Astrocyte (in vitro differentiated cells and primary cell): ENCODE results near the gene RNF6. TPM values are rescaled to one million over a fixed set of nuclear protein-coding genes. Genes with fewer than 3 reads are reported as not detected.
A peak's percentile ranks its signal among the peaks of the same experiment; 100 is the strongest.
"Not testable (repeated sequence)": the region's sequence is repeated elsewhere in the genome, so short reads cannot be mapped to it uniquely, and the experiment has no call there.

Experiments used
- DNase-seq: peaks from one replicate; pipeline ENCODE4 v3.0.0-alpha.2; 2010; ENCODE audit warnings: low read depth
- FAIRE-seq: peaks from 2 replicates; lab custom pipeline; 2011; peaks lifted over from hg19 to GRCh38; lab: Jason Lieb, UNC
- H2AFZ ChIP-seq: 2 replicates; pipeline ENCODE4 v1.6.0; 2012; ENCODE audit warnings: low read depth, low read length, inconsistent platforms
- H3K27ac ChIP-seq: 2 replicates; pipeline ENCODE4 v1.5.1; 2011; ENCODE audit warnings: low read depth, low read length, inconsistent platforms
- H3K27me3 ChIP-seq: 2 replicates; pipeline ENCODE4 v1.6.0; 2011; ENCODE audit warnings: low read length, inconsistent platforms; ENCODE audit not compliant: insufficient read depth
- H3K36me3 ChIP-seq: 2 replicates; pipeline ENCODE4 v1.5.1; 2011; ENCODE audit warnings: low read length, inconsistent platforms; ENCODE audit not compliant: insufficient read depth
- H3K4me1 ChIP-seq: 2 replicates; pipeline ENCODE4 v1.5.1; 2011; ENCODE audit warnings: low read length, inconsistent platforms; ENCODE audit not compliant: insufficient read depth
- H3K4me2 ChIP-seq: 2 replicates; pipeline ENCODE4 v1.6.0; 2012; ENCODE audit warnings: low read length, inconsistent platforms
- H3K4me3 ChIP-seq: 2 replicates; pipeline ENCODE4 v1.5.1; 2011; ENCODE audit warnings: low read depth, mild to moderate bottlenecking, low read length, inconsistent platforms; ENCODE audit not compliant: insufficient read depth
- H3K79me2 ChIP-seq: 2 replicates; pipeline ENCODE4 v1.6.0; 2012; ENCODE audit warnings: mild to moderate bottlenecking, low read length, inconsistent platforms; ENCODE audit not compliant: insufficient read depth
- H3K9ac ChIP-seq: 2 replicates; pipeline ENCODE4 v1.6.0; 2012; ENCODE audit warnings: mild to moderate bottlenecking, low read length, inconsistent platforms
- H3K9me3 ChIP-seq: 2 replicates; pipeline ENCODE4 v1.5.1; 2012; ENCODE audit warnings: low read depth, mild to moderate bottlenecking, low read length, inconsistent platforms; ENCODE audit not compliant: insufficient read depth
- H4K20me1 ChIP-seq: 2 replicates; pipeline ENCODE4 v1.6.0; 2012; ENCODE audit warnings: low read length, inconsistent platforms; ENCODE audit not compliant: insufficient read depth
- H3K27ac Mint-ChIP-seq: one replicate; pipeline ENCODE4 v1.8.0; 2021; ENCODE audit warnings: mild to moderate bottlenecking, mixed read lengths; ENCODE audit not compliant: unreplicated experiment
- H3K27me3 Mint-ChIP-seq: one replicate; pipeline ENCODE4 v1.8.0; 2021; ENCODE audit warnings: low read depth, mixed read lengths; ENCODE audit not compliant: unreplicated experiment
- H3K36me3 Mint-ChIP-seq: one replicate; pipeline ENCODE4 v1.8.0; 2021; ENCODE audit warnings: low read depth, mixed read lengths; ENCODE audit not compliant: unreplicated experiment
- H3K4me1 Mint-ChIP-seq: one replicate; pipeline ENCODE4 v1.8.0; 2021; ENCODE audit warnings: low read depth, mixed read lengths; ENCODE audit not compliant: unreplicated experiment
- H3K4me3 Mint-ChIP-seq: one replicate; pipeline ENCODE4 v1.8.0; 2021; ENCODE audit warnings: mild to moderate bottlenecking, moderate library complexity, mixed read lengths; ENCODE audit not compliant: unreplicated experiment
- H3K9me3 Mint-ChIP-seq: one replicate; pipeline ENCODE4 v1.8.0; 2021; ENCODE audit warnings: mild to moderate bottlenecking, mixed read lengths; ENCODE audit not compliant: unreplicated experiment
- CTCF ChIP-seq: IDR thresholded peaks from 2 replicates; pipeline ENCODE4 v1.5.1; 2011; ENCODE audit warnings: low read depth, mild to moderate bottlenecking, inconsistent platforms, low read length, moderate library complexity; ENCODE audit not compliant: insufficient read depth
- EZH2 ChIP-seq: IDR thresholded peaks from 2 replicates; pipeline ENCODE4 v1.6.1; 2012; ENCODE audit warnings: mild to moderate bottlenecking, low read length, inconsistent platforms; ENCODE audit not compliant: insufficient read depth
- total RNA-seq: library from RNA; stranded (reverse); gene quantifications from 2 replicates; pipeline ENCODE4 v1.2.1, GENCODE V29; 2021

Gene RNF6
- total RNA-seq, 1 donor from 2014 or later: 51.7 TPM

GRCh38 chr13:26253787-26254582 lies 31.9 kb upstream of the RNF6 start, which contains the start of gene CDK8:
CDK8 (plus strand) TSS chr13:26254129; CDS start chr13:26254642, 513 bp downstream.
- Mint-ChIP-seq H3K27ac (peak within 1 kb of the TSS; percentile 81), H3K36me3 (no peaks in the 10 kb centered on the region), H3K27me3 (no peaks in the 10 kb centered on the region), H3K4me3 (peak within 1 kb of the TSS; percentile 90), H3K9me3 (no peaks in the 10 kb centered on the region), H3K4me1 (peaks cover 8% of the 10 kb centered on the region)
- Histone ChIP-seq H3K4me2 (peak within 1 kb of the TSS; percentile 98), H3K4me1 (peaks cover 6% of the 10 kb centered on the region), H3K79me2 (peaks cover 45% of the 10 kb centered on the region), H2AFZ (peak within 1 kb of the TSS; percentile 85), H3K9ac (peak within 1 kb of the TSS; percentile 77), H3K27me3 (no peaks in the 10 kb centered on the region), H3K4me3 (peak within 1 kb of the TSS; percentile 85), H4K20me1 (peaks cover 43% of the 10 kb centered on the region), H3K9me3 (no peaks in the 10 kb centered on the region), H3K27ac (peak within 1 kb of the TSS; percentile 79), H3K36me3 (no peaks in the 10 kb centered on the region)
- peak; percentile 84 for FAIRE-seq
- peak; percentile 93 for DNase-seq
- TF ChIP-seq CTCF: no peak
- TF ChIP-seq EZH2: no peak

GRCh38 chr13:26253262-26253786 lies 31.2 kb upstream of the RNF6 start:
- H3K4me1 ChIP-seq: peaks cover 6% of the 10 kb centered on the region
- H3K9me3 Mint-ChIP-seq: no peaks in the 10 kb centered on the region
- no peaks in the 10 kb centered on the region for H3K27me3 ChIP-seq
- H3K27ac Mint-ChIP-seq: no peak overlapping the region
- H2AFZ ChIP-seq: peak overlapping the region; percentile 85
- H3K4me2 ChIP-seq: peak overlapping the region; percentile 98
- no peaks in the 10 kb centered on the region for H3K27me3 Mint-ChIP-seq
- peak overlapping the region; percentile 85 for H3K4me3 ChIP-seq
- no peaks in the 10 kb centered on the region for H3K36me3 Mint-ChIP-seq
- H4K20me1 ChIP-seq: peaks cover 37% of the 10 kb centered on the region
- H3K9me3 ChIP-seq: no peaks in the 10 kb centered on the region
- peak overlapping the region; percentile 77 for H3K9ac ChIP-seq
- peaks cover 8% of the 10 kb centered on the region for H3K4me1 Mint-ChIP-seq
- DNase-seq (no peak), FAIRE-seq (no peak)
- TF ChIP-seq CTCF (no peak), EZH2 (no peak)
- no peaks in the 10 kb centered on the region for H3K36me3 ChIP-seq
- peak overlapping the region; percentile 90 for H3K4me3 Mint-ChIP-seq
- H3K27ac ChIP-seq: peak overlapping the region; percentile 79
- H3K79me2 ChIP-seq: peaks cover 39% of the 10 kb centered on the region

GRCh38 chr13:26252006-26252405 lies 29.9 kb upstream of the RNF6 start:
- not testable (repeated sequence) for H3K36me3 ChIP-seq, H3K9me3 Mint-ChIP-seq

More at GRCh38 chr13:26252006-26252405, 29.9 kb upstream of the RNF6 start:
- not testable (repeated sequence) for H3K27me3 Mint-ChIP-seq, FAIRE-seq, H3K36me3 Mint-ChIP-seq, H3K27me3 ChIP-seq, H3K4me1 ChIP-seq, H3K4me1 Mint-ChIP-seq, H3K9ac ChIP-seq, H3K4me3 Mint-ChIP-seq, DNase-seq, H2AFZ ChIP-seq, H3K9me3 ChIP-seq, H3K4me2 ChIP-seq, H3K27ac Mint-ChIP-seq, H3K27ac ChIP-seq, H3K4me3 ChIP-seq
- Histone ChIP-seq H4K20me1 (peaks cover 24% of the 10 kb centered on the region), H3K79me2 (peaks cover 26% of the 10 kb centered on the region)
